Stimulated activated CD4-positive, alpha-beta T cell treated with anti-CD3 and anti-CD28 coated beads, Interleukin-15, amount 100 ng/mL, for 24 hours (primary cell): ENCODE results near the gene RTBDN.
"Not testable (repeated sequence)": the region's sequence is repeated elsewhere in the genome, so short reads cannot be mapped to it uniquely, and the experiment has no call there.

Experiments used
- DNase-seq: peaks from one replicate; pipeline ENCODE4 v3.0.0-alpha.2; 2020

The RTBDN gene

DNA sequence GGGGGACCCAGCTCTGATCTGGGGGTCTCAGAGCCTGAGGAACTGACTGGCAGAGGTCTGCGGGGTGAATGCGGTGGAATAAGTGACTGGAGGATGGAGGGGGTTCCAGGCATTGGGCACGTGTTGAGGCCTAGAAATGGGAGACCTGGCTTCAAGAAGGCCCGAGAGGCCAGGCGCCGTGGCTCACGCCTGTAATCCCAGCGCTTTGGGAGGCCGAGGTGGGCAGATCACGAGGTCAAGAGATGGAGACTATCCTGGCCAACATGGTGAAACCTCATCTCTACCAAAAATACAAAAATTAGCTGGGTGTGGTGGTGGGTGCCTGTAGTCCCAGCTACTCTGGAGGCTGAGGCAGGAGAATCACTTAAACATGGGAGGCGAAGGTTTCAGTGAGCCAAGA lies 16.6 kb downstream of the RTBDN start:
- not testable (repeated sequence) for DNase-seq

DNA sequence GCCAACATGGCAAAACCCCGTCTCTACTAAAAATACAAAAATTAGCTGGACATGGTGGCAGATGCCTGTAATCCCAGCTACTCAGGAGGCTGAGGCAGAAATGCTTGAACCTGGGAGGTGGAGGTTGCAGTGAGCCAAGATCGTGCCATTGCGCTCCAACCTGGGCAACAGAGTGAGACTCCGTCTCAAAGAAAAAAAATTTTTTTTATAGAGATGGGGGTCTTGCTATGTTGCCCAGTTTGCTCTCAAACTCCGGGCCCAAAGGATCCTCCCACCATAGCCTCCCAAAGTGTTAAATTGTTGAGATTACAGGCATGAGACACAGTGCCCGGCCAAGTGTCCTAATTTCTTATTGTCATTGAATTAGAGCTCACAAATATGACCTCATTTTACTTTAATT lies 17.2 kb downstream of the RTBDN start:
- DNase-seq: not testable (repeated sequence)

DNA sequence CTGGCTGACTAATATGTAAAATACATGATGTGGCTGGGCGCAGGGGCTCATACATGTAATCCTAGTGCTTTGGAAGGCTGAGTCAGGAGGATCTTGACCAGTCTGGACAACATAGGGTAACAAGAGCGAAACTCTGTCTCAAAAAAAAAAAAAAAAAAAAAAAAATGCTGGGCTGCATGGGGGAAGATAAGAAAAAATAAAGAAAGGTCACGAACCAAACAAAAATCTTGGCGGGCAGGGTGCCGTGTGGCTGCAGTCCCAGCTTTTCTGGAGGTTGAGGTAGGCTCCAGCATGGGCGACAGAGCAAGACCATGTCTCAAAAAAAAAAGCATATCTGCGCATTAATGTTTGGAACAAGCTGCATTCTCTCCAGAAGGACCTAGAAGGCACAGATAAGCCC lies 19.3 kb downstream of the RTBDN start:
- DNase-seq: no peak

DNA sequence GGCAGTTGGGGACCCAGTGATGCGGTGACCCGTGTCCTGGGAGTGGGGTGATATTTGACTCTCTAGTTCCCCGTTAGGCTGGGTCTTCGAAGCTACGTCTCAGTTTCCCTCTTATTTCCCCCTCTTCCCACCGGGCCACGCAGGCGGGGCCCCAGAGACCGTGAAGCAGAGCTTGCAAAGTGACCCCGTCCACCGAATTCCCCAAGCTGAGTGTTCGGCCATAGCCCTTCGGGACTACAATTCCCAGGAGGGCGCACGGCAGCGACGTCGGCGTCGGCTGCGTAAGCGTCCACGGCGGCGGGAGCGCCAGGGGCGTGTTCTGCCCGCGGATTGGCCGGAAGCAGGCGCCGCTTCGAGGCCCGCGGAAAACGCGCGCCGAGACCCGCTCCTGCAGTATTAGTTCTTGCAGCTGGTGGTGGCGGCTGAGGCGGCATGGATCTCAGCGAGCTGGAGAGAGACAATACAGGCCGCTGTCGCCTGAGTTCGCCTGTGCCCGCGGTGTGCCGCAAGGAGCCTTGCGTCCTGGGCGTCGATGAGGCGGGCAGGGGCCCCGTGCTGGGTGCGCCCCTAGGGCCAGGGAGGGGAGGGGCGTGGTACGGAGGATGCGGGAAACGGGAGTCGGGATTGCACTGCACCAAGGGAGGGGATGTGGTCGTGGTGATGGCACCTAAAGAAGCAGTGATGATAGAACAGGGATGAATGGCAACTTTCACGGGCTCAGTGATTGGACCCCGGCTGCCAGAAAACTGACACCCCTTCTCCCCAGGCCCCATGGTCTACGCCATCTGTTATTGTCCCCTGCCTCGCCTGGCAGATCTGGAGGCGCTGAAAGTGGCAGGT lies 27.9 kb downstream of the RTBDN start, which contains the start of gene RNASEH2A:
Gene RNASEH2A (plus strand): TSS at position 343 of the 840 bp plus-strand sequence. CDS start 90 bp downstream, at position 433.
- peak; percentile 94 for DNase-seq

DNA sequence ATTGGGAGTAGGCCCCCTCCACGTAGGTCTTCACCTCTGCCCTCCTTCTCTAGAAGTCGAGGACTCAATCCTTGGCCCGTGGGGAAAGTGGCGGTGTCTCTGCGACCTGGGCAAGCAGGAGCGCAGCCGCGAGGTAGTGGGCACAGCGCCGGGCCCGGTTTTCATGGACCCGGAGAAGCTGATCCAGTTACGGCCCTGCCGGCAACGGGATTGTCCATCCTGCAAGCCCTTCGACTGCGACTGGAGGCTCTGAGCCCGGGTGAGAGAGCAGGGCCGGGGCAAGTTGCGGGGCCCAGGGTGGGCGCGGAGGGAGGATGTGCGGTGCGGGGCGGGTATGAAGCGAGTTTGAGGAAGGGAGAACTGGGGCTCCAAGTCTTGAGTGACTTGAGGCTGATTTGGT lies 30.3 kb downstream of the RTBDN start:
- DNase-seq: no peak

DNA sequence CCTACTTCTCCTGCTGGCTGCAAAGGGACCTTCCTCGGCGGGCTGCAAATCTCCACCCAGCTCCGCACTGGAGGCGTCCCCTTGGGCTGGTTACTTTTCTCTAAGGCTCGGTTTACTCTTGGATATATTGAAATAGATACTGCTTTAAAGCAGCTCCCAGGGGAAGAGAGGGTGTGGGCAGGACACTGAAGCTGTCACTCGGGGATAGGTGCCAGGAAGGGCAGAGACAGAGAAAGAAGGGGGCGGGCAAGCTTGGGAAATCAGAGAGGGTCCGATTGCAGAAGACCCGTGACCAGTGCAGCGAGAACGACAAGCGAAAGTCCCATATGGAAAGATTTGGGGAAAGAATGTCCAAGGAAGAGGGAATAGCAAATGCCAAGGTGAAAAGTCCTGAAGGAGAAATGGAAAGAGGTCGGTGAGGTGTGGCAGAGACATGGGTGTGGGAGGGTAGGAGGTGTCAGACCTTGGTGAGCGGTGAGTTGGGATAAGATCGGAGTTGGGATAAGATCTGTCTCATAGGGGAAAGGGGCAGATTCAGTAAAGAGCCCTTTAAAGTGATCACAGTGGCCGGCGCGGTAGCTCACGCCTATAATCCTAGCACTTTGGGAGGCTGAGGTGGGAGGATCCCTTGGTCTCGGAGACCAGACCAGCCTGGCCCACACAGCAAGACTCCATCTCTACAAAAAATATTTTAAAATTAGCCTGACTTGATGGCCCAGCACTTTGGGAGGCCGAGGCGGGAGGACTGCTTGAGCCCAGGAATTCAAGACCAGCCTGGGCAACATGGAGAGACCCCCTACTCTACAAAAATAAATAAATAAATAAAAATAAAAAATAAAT lies 31.9 kb downstream of the RTBDN start:
- no peak for DNase-seq

DNA sequence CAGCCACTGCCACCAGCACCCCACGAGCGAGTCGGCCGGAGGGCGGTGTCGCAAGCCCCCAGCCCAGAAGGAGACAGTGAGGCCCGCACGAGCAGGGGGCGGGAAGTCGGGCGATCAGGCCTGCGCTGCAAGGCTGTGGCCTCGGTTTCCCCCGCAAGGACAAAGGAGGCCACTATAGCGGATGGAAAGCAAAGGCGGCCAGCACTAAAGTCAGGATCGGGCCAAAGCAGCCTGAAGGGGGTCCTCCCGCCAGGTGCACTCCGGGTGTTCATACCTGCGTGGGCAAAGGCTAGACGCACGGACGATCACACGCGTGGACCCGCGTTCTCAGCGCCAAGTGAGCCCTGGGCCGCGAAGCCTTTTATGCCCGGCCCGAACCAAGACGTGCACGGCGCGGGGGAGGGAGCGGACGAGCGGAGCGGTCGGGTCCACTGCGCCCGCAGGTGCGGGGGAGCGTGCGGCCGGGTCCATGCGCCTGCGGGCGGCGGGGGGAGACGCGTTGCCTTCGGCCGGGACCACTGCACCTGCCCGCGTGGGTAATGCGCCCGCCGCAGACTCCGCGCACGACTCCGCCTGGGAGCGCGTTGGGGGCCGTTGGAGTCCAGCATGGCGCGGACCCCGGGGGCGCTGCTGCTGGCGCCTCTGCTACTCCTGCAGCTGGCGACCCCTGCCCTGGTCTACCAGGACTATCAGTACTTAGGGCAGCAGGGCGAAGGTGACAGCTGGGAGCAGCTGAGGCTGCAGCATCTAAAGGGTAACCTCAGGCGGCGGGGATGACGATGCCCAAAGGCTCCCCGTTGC lies 32.7 kb downstream of the RTBDN start, which contains the start of the genes PRDX2 and THSD8:
Gene PRDX2 (minus strand): TSS at position 335 of the 801 bp plus-strand sequence. CDS start 539 bp downstream, outside the sequence.
Gene THSD8 (plus strand): TSS at position 604 of the 801 bp plus-strand sequence. CDS start 3 bp downstream, at position 607.
- DNase-seq: peak; percentile 90

DNA sequence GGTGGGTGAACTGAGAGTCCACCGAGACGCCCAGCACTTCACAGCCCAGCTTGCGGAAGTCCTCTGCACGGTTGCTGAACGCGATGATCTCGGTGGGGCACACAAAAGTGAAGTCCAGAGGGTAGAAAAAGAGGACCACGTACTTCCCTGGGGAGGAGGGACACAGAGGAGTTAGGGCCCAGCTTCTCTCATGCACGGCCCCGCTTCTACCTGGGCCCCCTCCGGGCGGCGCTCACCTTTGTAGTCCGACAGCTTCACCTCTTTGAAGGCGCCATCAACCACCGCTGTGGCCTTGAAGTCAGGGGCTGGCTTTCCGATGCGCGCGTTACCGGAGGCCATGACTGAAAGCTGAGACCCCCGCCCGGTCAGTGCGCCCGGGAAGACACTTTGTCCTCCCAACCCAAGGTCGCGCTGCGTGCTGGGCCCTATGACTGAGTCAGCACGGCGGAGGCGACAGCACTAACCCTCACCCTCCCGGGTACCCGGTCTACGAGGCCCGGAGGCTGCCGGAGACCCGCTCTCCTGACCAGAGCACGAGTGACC lies 33.4 kb downstream of the RTBDN start:
- peak; percentile 48 for DNase-seq

DNA sequence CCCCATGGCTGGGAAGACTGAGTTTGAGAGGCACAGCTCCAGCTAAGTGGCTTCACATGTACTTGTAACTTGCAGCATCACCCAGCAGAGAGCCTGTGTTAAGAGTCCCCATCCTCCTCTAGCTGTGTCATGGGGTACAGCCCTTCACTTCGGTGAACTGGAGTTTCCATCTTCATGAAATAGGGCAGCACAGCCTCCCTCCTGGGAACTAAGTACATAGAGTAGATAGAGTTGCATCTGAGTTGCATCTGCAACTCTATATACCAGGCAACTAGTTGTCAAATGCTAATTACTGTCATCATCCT lies 34.0 kb downstream of the RTBDN start:
- DNase-seq: no peak

DNA sequence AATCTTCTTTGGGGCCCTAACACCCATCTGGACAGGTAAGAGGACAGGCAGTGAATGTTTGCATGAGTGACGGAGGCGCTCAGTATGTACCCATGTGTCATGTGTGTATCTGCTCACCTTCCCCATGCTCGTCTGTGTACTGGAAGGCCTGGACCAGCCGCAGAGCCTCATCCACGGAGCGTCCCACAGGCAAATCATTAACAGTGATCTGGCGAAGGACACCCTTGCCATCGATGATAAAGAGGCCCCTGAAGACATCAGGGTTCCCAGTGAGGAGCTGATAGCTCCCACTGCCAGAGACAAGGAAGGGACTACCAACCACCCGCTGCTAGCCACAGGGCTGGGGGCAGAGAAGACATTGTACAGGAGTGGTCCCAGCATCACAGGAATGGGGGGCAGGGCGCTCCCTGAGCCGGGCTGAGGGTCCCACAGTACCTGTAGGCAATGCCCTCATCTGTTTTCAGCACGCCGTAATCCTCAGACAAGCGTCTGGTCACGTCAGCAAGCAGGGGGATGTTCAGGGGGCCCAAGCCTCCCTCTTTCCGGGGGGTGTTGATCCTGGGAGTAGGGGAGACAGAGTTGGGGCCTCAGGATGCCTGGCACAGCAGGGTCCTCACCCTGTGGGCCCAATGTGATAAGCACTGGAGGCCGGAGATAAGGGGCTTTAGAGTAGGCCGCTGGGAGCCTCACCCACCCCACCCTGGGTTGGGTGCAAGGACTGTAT lies 34.5 kb downstream of the RTBDN start:
- no peak for DNase-seq

DNA sequence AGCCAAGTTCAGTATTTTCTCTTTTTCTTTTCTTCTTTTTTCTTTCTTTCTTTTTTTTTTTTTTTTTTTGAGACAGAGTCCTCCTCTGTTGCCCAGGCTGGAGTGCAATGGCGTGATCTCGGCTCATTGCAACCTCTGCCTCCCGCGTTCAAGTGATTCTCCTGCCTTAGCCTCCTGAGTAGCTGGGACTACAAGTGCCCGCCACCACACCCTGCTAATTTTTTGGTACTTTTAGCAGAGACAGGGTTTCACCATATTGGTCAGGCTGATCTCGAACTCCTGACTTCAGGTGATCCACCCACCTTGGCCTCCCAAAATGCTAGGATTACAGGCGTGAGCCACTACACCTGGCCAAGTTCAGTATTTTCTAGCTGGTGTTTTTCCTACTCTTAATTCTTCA lies 36.8 kb downstream of the RTBDN start:
- DNase-seq: not testable (repeated sequence)

DNA sequence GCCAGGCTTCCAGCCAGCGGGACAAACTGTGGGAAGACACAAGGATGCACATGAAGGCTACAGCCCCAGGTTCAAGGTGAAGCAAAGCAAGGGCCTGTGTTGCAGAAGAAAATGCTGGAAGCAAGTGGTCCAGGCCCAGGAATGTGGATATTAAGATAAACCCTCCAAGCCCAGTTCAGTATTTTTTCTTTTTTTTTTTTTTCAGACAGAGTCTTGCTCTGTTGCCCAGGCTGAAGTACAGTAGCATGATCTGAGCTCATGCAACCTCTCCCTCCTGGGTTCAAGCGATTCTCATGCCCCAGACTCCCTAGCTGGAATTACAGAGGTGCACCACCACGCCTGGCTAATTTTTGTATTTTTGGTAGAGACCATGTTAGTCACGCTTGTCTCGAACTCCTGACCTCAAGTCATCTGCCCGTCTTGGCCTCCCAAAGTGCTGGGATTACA lies 37.2 kb downstream of the RTBDN start:
- DNase-seq: no peak

DNA sequence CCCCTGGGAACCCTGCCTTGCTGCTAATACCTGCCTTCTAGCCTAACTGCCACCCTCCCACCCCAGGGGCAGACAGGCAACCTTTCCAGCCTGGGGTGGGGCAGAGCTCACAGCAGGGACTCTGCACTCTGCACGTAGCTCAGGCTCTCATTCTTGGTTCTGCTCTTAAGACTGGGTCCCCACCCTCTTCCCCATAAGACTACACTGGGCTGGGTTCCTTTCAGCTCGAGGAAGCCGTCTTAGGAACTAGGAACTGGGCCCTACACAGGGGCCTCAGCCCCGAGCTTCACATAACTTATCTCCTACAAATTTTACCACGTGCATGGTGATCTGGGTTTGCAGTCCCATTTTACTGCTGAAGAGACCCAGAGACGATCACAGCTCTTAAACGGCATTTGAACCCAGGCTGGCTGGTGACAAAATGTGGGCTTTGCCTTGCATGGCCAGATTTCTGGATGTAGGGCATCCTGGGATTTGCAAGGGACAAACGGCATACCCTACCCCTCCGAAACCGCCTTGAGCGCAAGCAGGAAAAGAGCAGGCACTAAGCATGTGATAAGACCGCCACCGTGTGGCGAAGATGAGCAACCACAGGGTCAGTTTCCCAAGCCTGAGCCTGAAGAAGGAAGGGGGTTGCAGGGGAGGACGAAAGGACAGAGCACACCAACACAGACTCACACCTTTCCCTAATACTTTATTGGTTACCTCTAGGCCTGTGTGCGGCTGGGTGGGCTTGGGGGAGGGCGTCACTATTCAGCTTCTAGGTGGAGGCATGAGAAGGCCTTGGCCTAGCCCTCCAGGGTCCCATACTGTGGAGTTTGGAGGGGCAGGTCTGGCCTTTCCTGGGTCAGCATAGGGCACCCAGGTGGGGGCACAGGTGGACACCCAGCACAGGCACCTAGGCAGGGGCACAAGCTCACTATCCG lies 38.0 kb downstream of the RTBDN start:
- DNase-seq: peak; percentile 84

DNA sequence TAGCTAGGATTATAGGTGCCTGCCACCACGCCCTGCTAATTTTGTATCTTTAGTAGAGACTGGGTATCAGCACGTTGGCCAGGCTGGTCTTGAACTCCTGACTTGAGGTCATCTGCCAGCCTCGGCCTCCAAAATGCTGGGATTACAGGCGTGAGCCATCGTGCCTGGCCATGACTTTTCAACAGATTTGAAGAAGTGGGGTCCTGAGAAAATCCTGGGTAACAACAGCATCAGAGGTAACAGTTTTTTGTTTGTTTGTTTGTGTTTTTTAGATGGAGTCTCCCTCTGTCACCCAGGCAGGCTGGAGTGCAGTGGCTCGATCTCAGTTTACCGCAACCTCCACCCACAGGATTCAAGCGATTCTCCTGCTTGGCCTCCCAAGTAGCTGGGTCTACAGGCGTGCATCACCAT lies 39.4 kb downstream of the RTBDN start:
- no peak for DNase-seq

DNA sequence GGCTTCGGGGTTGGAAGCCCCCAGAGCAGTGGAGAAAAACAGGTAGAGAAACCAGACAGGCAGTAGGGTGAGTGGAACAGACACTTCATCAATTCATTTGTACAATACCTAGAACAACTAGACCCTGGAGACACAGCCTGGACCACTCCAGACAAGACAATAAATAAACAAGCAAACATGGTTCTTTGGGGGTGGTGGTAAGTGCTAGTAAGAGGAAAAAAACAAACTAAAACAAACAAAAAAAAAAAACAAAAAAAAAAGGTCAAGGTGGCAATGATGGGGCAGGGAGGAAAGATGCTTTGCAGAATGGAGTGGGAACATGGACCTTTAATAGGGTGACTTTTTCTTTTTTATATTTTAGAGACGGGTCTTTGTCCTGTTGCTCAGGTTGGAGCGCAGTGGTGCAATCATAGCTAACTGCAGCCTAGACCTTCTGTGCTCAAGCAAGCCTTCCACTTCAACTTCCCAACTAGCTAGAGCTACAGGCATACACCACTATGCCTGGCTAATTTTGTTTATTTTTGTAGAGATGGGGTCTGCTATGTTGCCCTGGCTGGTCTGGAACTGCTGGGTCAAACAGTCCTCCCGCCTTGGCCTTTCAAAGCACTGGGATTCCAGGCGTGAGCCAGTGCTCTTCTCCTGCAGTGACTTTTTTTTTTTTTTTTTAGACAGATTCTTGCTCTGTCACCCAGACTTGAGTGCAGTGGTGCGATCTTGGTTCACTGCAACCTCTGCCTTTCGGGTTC lies 40.0 kb downstream of the RTBDN start:
- no peak for DNase-seq

DNA sequence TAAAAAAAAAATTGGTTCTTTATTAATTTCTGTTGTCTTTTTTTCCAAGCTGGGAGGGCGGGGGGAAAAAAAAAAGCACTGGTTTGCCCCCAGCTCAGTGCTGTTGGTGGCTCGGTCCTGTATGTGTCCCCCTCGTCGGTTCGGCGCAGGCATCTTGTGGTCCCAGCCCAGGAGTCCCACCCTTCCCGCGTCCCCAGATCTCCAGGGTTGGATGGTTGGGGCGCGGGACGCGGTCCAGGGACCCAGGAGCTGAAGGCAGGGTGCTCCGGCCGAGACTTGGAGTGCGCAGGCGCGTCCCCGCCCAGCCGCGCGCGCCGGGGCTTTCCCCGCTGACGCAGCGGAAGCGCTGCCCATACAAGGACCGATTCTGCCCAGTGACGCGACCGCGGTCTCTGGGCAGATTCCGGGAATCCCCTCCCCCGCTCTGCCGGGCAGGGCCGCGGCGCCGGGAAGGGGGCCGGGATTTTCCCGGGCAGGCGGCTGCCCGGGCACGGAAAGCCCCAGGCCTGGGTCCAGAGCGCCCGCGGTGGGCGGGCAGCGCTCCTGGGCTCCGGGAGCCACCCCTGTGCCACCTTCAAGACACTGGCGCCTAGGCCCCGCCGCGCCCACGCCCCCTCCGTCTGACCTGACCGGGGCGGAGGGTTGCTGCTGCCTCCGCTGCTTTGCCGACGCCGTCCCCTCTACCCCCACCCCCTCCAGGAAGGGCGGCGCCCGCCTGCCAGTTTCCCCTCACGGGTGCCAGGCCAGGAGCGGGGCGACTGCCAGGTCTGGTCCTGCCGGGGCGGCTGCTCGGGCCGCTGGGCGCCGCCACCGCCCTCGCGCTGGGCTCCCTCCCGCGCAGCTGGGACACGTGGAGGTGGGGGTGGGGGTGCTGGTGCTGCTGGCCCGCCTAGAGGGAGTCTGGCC lies 40.8 kb downstream of the RTBDN start:
- DNase-seq: peak; percentile 95

DNA sequence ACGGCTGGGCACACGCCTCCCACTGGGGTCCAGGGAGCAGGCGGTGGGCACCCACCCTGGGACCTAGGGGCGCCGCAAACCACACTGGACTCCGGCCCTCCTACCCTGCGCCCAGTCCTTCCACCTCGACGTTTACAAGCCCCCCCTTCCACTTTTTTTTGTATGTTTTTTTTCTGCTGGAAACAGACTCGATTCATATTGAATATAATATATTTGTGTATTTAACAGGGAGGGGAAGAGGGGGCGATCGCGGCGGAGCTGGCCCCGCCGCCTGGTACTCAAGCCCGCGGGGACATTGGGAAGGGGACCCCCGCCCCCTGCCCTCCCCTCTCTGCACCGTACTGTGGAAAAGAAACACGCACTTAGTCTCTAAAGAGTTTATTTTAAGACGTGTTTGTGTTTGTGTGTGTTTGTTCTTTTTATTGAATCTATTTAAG lies 41.5 kb downstream of the RTBDN start:
- peak; percentile 27 for DNase-seq

DNA sequence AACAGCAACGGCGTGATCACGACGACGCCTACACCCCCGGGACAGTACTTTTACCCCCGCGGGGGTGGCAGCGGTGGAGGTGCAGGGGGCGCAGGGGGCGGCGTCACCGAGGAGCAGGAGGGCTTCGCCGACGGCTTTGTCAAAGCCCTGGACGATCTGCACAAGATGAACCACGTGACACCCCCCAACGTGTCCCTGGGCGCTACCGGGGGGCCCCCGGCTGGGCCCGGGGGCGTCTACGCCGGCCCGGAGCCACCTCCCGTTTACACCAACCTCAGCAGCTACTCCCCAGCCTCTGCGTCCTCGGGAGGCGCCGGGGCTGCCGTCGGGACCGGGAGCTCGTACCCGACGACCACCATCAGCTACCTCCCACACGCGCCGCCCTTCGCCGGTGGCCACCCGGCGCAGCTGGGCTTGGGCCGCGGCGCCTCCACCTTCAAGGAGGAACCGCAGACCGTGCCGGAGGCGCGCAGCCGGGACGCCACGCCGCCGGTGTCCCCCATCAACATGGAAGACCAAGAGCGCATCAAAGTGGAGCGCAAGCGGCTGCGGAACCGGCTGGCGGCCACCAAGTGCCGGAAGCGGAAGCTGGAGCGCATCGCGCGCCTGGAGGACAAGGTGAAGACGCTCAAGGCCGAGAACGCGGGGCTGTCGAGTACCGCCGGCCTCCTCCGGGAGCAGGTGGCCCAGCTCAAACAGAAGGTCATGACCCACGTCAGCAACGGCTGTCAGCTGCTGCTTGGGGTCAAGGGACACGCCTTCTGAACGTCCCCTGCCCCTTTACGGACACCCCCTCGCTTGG lies 42.1 kb downstream of the RTBDN start:
- peak; percentile 81 for DNase-seq
